Neural cell (in vitro differentiated cells): ENCODE results near the gene RIIAD1.
"Not testable (repeated sequence)": the region's sequence is repeated elsewhere in the genome, so short reads cannot be mapped to it uniquely, and the experiment has no call there.

Source experiments
- CTCF ChIP-seq: fragments of 450-650 bp; IDR thresholded peaks from 2 replicates; pipeline ENCODE4 v1.5.1; 2014; ENCODE audit warnings: antibody characterized with exemption, mild to moderate bottlenecking, moderate library complexity; ENCODE audit not compliant: poor library complexity, severe bottlenecking
- EP300 ChIP-seq: fragments of 450-650 bp; conservative IDR thresholded peaks from 2 replicates; pipeline ENCODE4 v1.6.1; 2014; ENCODE audit warnings: antibody characterized with exemption, mild to moderate bottlenecking, moderate library complexity; ENCODE audit not compliant: poor library complexity, severe bottlenecking
- EZH2 ChIP-seq: fragments of 200-600, 300-800 bp; shearing (Covaris generic), sonication (generic); IDR thresholded peaks from 2 replicates; pipeline ENCODE4 v1.6.1; 2014; ENCODE audit warnings: antibody characterized with exemption, low read length, borderline replicate concordance, mild to moderate bottlenecking; ENCODE audit not compliant: insufficient read depth, poor library complexity, severe bottlenecking
- MXI1 ChIP-seq: fragments of 450-650 bp; conservative IDR thresholded peaks from 2 replicates; pipeline ENCODE4 v1.6.1; 2014; ENCODE audit warnings: antibody characterized with exemption, mild to moderate bottlenecking; ENCODE audit not compliant: poor library complexity, severe bottlenecking
- POLR2AphosphoS5 ChIP-seq: IDR thresholded peaks from 2 replicates; pipeline ENCODE4 v1.6.1; 2012
- RAD21 ChIP-seq: fragments of 450-650 bp; conservative IDR thresholded peaks from 2 replicates; pipeline ENCODE4 v1.6.1; 2014; ENCODE audit warnings: antibody characterized with exemption, mild to moderate bottlenecking, moderate library complexity
- REST ChIP-seq: IDR thresholded peaks from 2 replicates; pipeline ENCODE4 v1.6.1; 2012; ENCODE audit warnings: borderline replicate concordance
- SMC3 ChIP-seq: fragments of 450-650 bp; conservative IDR thresholded peaks from 2 replicates; pipeline ENCODE4 v1.6.1; 2014; ENCODE audit warnings: antibody characterized with exemption, mild to moderate bottlenecking, moderate library complexity; ENCODE audit not compliant: poor library complexity
- TAF1 ChIP-seq: IDR thresholded peaks from 2 replicates; pipeline ENCODE4 v1.6.1; 2012; ENCODE audit warnings: low read depth

GRCh38 chr1:151733995-151734394, 12.7 kb downstream of the RIIAD1 start:
- not testable (repeated sequence) for TF ChIP-seq EP300, CTCF, RAD21, EZH2, REST, POLR2AphosphoS5, TAF1, MXI1, SMC3
